ENCODE results near the gene ASPDH. TPM values are rescaled to one million over a fixed set of nuclear protein-coding genes. Genes with fewer than 3 reads are reported as not detected.

Gene ASPDH
- total and polyA plus RNA-seq, 2 of the 13 experiments (the other 11 are each of a cell fraction or from before 2014, with no cell fraction given), result 2.2 to 3.3 TPM

DNA sequence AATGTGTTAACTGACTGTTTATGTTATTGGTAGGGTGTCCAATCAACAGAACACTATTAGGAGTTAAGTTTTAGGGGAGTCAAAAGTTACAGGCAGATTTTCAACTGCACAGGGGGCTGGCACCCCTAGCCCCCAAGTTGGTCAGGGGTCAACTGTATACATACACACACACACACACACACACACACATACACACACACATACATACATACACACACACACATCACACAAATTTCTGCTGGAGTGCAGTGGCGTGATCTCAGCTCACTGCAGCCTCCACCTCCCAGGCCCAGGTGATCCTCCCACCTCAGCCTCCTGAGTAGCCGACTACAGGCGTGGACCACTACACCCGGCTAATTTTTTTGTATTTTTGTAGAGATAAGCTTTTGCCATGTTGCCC lies 44.3 kb upstream of the ASPDH start:
- Histone ChIP-seq H3K4me3 (replicated peaks in 1 of 3; ENCODE audit: insufficient read depth in 1 of 3, low read depth in 2 of 3, low read length in 3 of 3) (no peak overlapping the region), H4K20me1 (ENCODE audit: insufficient read depth, low read length) (no peaks in the 10 kb centered on the region), H3K79me2 (ENCODE audit: insufficient read depth, low read length) (no peaks in the 10 kb centered on the region), H3K36me3 (replicated peaks in 1 of 2; ENCODE audit: control insufficient read depth in 1 of 2, insufficient read depth in 2 of 2, low read length in 2 of 2) (no peaks in the 10 kb centered on the region), H3K27me3 (ENCODE audit: control insufficient read depth in 1 of 2, insufficient read depth in 2 of 2, low read length in 2 of 2) (peaks cover 3 to 18% of the 10 kb centered on the region in 2 experiments; a peak in 4 of 5 replicates), H3K4me1 (ENCODE audit: insufficient read depth, low read length) (peaks cover 13% of the 10 kb centered on the region), H3K9me3 (ENCODE audit: low read length) (no peaks in the 10 kb centered on the region), H2AFZ (ENCODE audit: low read length) (no peak overlapping the region), H3K9ac (ENCODE audit: insufficient read depth, low read depth, low read length) (no peak overlapping the region), H3K27ac (ENCODE audit: extremely low read length, insufficient read depth, low read length) (no peak overlapping the region), H3K4me2 (ENCODE audit: low read depth, low read length) (no peak overlapping the region)
- intact Hi-C loops (cut with micrococcal nuclease; ENCODE audit: unreplicated experiment), result no loop called here
- in situ Hi-C loops (cut with HindIII; ENCODE audit: extremely low pct_ligation_motif_present, low pct_unique_long_range_greater_than_20kb), result no loop called here
- 48% methylated on average over 4 of the region's 4 CpGs for WGBS (ENCODE audit: low lambda C conversion rate)
- DNase-seq (ENCODE audit: low spot score), result no peak
- CTCF ChIA-PET (ENCODE audit: low intra/inter-chr PET ratio, low total read pairs), result no interaction called here
- FAIRE-seq, result no peak
- POLR2A ChIA-PET, result no interaction called here
- TF ChIP-seq SALL2 (CRISPR knock-in tag; IDR thresholded peaks at IDR 0.05) (no peak), HOXA9 (CRISPR knock-in tag; IDR thresholded peaks at IDR 0.05; ENCODE audit: borderline replicate concordance) (no peak), GTF3A (CRISPR knock-in tag; conservative IDR thresholded peaks at IDR 0.05) (no peak), ZNF607 (CRISPR knock-in tag; IDR thresholded peaks at IDR 0.05; ENCODE audit: borderline replicate concordance) (no peak), ZNF629 (CRISPR knock-in tag; conservative IDR thresholded peaks at IDR 0.05) (no peak), ARNT2 (CRISPR knock-in tag; IDR thresholded peaks at IDR 0.05; ENCODE audit: low read depth) (no peak), ARNT (IDR thresholded peaks at IDR 0.05) (no peak)
- TF ChIP-seq, protein P1, sequence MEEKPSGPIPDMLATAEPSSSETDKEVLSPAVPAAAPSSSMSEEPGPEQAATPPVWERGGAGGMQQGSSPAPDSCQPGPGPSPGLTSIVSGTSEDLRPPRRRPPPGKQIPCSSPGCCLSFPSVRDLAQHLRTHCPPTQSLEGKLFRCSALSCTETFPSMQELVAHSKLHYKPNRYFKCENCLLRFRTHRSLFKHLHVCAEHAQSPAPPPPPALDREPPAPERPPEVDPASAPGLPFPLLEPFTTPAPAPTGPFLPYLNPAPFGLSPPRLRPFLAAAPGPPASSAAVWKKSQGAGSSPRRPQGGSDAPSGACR (CRISPR knock-in tag; IDR thresholded peaks at IDR 0.05), result no peak
- TF ChIP-seq, protein P2, sequence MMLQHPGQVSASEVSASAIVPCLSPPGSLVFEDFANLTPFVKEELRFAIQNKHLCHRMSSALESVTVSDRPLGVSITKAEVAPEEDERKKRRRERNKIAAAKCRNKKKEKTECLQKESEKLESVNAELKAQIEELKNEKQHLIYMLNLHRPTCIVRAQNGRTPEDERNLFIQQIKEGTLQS (CRISPR knock-in tag; IDR thresholded peaks at IDR 0.05), result no peak
- TF ChIP-seq, protein P3, sequence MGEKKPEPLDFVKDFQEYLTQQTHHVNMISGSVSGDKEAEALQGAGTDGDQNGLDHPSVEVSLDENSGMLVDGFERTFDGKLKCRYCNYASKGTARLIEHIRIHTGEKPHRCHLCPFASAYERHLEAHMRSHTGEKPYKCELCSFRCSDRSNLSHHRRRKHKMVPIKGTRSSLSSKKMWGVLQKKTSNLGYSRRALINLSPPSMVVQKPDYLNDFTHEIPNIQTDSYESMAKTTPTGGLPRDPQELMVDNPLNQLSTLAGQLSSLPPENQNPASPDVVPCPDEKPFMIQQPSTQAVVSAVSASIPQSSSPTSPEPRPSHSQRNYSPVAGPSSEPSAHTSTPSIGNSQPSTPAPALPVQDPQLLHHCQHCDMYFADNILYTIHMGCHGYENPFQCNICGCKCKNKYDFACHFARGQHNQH (CRISPR knock-in tag; IDR thresholded peaks at IDR 0.05), result no peak
- TF ChIP-seq, protein P4, sequence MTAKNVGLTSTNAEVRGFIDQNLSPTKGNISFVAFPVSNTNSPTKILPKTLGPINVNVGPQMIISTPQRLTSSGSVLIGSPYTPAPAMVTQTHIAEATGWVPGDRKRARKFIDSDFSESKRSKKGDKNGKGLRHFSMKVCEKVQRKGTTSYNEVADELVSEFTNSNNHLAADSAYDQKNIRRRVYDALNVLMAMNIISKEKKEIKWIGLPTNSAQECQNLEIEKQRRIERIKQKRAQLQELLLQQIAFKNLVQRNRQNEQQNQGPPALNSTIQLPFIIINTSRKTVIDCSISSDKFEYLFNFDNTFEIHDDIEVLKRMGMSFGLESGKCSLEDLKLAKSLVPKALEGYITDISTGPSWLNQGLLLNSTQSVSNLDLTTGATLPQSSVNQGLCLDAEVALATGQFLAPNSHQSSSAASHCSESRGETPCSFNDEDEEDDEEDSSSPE (CRISPR knock-in tag; IDR thresholded peaks at IDR 0.05), result no peak
- BruUV-seq (replicated peaks), result no TSS peak
- ATAC-seq, result no peak
